Panc1 (cell line): ENCODE results near the gene IL1RAPL1.

Source experiments
- CTCF ChIP-seq: fragments of 450-650 bp; IDR thresholded peaks from 2 replicates; pipeline ENCODE4 v1.5.1; 2017; ENCODE audit warnings: mild to moderate bottlenecking
- POLR2AphosphoS5 ChIP-seq: IDR thresholded peaks from 2 replicates; pipeline ENCODE4 v1.6.1; 2012; ENCODE audit warnings: mild to moderate bottlenecking, low read depth, low read length, moderate library complexity
- REST ChIP-seq, 2 experiments: IDR thresholded peaks; 2 replicates each; pipeline ENCODE4 v1.6.1; 2011 to 2012; ENCODE audit warnings: low read depth in 2 of 2, control low read depth in 1 of 2, low read length in 1 of 2, mild to moderate bottlenecking in 1 of 2, moderate library complexity in 1 of 2; ENCODE audit not compliant: insufficient read depth in 1 of 2

- TF ChIP-seq REST (IDR thresholded peaks at IDR 0.05; ENCODE audit: insufficient read depth in 1 of 2, low read depth in 2 of 2, low read length in 1 of 2) (no peak), CTCF (no peak), POLR2AphosphoS5 (no peak)
Observed at GRCh38 chrX:29024871-29025270, 437.6 kb downstream of the IL1RAPL1 start.
